IgD-negative memory B cell (primary cell): ENCODE measurements around the gene DNAH8. TPM values are rescaled to one million over a fixed set of nuclear protein-coding genes. Genes with fewer than 3 reads are reported as not detected.
"Not testable (repeated sequence)": the region's sequence is repeated elsewhere in the genome, so short reads cannot be mapped to it uniquely, and the experiment has no call there.

Source experiments
- H3K27ac Mint-ChIP-seq, 3 donors: one replicate each; pipeline ENCODE4 v1.8.0; 2020 to 2022; ENCODE audit warnings: mild to moderate bottlenecking in 3 of 3, mixed read lengths in 3 of 3, moderate library complexity in 1 of 3
- H3K27me3 Mint-ChIP-seq: one replicate; pipeline ENCODE4 v1.8.0; 2021; ENCODE audit warnings: mixed read lengths
- H3K36me3 Mint-ChIP-seq: one replicate; pipeline ENCODE4 v1.8.0; 2020; ENCODE audit warnings: mild to moderate bottlenecking, mixed read lengths
- H3K4me1 Mint-ChIP-seq, 3 donors: one replicate each; pipeline ENCODE4 v1.8.0; 2020 to 2022; ENCODE audit warnings: mixed read lengths in 3 of 3, mild to moderate bottlenecking in 1 of 3
- H3K4me3 Mint-ChIP-seq, 4 donors: one replicate each; pipeline ENCODE4 v1.8.0; 2020 to 2022; ENCODE audit warnings: mild to moderate bottlenecking in 4 of 4, mixed read lengths in 4 of 4, moderate library complexity in 3 of 4
- H3K9me3 Mint-ChIP-seq, 3 donors: one replicate each; pipeline ENCODE4 v1.8.0; 2020 to 2021; ENCODE audit warnings: mixed read lengths in 3 of 3, mild to moderate bottlenecking in 1 of 3
- polyA plus RNA-seq: library from polyadenylated mRNA; unstranded; fragments of 300-500 nt; fragmentation: Illumina TruSeq; gene quantifications from one replicate; pipeline ENCODE4 v1.2.3, GENCODE V29; 2021

The DNAH8 gene
- polyA plus RNA-seq, 1 donor from 2014 or later, result 0.94 TPM

- H3K27me3 Mint-ChIP-seq, result no peaks in the 10 kb centered on the region
- H3K9me3 Mint-ChIP-seq, result no peaks in the 10 kb centered on the region
- peak overlapping the region in 2 of 4 donors; percentile 24 to 91 for H3K4me3 Mint-ChIP-seq
- H3K27ac Mint-ChIP-seq, result peak overlapping the region; percentile 42 to 88 (median 83)
- H3K36me3 Mint-ChIP-seq, result peaks cover 2% of the 10 kb centered on the region
- peaks cover 21 to 35% (median 32%) of the 10 kb centered on the region in 3 donors for H3K4me1 Mint-ChIP-seq
Measured at GRCh38 chr6:38688579-38689087, 26.5 kb upstream of the DNAH8 start.

DNA sequence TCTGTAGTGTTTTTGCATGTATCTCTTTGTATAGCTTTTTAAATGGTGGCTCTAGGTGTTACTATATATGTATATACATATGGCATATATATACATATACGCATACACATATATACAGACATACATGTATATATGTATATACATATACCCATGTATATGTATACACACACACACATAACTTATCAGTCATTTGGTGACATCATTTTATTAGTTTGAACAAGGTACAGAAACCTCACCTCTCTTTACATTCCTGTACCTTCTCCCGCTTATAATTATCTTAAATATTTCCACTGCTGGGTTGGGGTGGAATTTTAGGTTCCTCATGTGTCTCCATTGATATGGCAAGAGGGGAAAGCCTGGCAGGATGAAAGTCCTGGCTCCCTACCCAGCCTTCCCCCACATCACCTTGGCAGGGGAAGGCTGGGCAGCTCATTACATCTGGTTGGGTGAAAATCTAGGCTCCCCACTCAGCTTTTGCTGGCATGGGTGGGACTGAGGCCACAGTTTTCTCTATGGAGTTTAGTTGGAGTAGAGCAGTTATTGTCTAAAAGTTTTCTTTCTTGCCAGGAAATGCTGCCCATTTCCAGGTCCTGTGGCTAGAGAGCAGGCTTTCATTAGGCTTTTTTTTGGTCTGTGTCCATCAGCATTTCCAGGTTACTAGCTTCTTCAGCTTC lies 19.7 kb upstream of the DNAH8 start:
- Mint-ChIP-seq H3K4me1 (peaks cover 22 to 40% (median 32%) of the 10 kb centered on the region in 3 donors), H3K36me3 (peaks cover 13% of the 10 kb centered on the region), H3K9me3 (peaks cover 0 to 9% (median 7%) of the 10 kb centered on the region in 3 donors)

GRCh38 chr6:38695933-38696332 lies 19.2 kb upstream of the DNAH8 start:
- peaks cover 22 to 42% (median 31%) of the 10 kb centered on the region in 3 donors for H3K4me1 Mint-ChIP-seq
- peaks cover 15% of the 10 kb centered on the region for H3K36me3 Mint-ChIP-seq
- H3K27me3 Mint-ChIP-seq, result no peaks in the 10 kb centered on the region
- peak overlapping the region in 2 of 3 donors; percentile 4 to 18 for H3K27ac Mint-ChIP-seq
- no peak overlapping the region for H3K4me3 Mint-ChIP-seq
- H3K9me3 Mint-ChIP-seq, result peaks cover 0 to 10% (median 8%) of the 10 kb centered on the region in 3 donors

More for the DNA sequence above, 19.7 kb upstream of the DNAH8 start:
- peak overlapping the region in 2 of 3 donors; percentile 4 to 9 for H3K27ac Mint-ChIP-seq
- H3K4me3 Mint-ChIP-seq, result no peak overlapping the region
- no peaks in the 10 kb centered on the region for H3K27me3 Mint-ChIP-seq

- Mint-ChIP-seq H3K27me3 (no peaks in the 10 kb centered on the region), H3K27ac (peak overlapping the region in 1 of 3 donors; percentile 18), H3K4me1 (peaks cover 22 to 42% (median 30%) of the 10 kb centered on the region in 3 donors), H3K4me3 (no peak overlapping the region), H3K36me3 (peaks cover 17% of the 10 kb centered on the region), H3K9me3 (peaks cover 0 to 10% (median 8%) of the 10 kb centered on the region in 3 donors)
Measured at GRCh38 chr6:38696345-38696744, 18.8 kb upstream of the DNAH8 start.

DNA sequence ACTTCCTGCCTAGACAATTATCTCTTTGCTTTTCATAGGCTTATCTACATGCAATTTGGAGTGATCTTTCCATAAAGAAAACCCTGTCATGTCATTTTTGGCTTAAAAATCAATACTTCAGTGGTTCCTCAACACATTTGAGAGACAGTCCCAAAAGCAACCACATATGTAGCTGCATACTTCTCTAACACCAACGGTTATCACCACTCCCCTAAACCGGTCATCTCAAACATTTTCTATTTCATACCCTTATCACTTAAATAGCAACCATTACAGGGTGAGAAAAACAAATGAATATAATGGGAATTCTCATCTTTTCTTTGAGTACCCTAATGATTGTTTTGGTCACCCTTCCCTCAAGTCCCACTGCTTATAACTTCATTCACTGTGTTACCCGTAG lies 17.3 kb upstream of the DNAH8 start:
- Mint-ChIP-seq H3K27me3 (no peaks in the 10 kb centered on the region), H3K36me3 (peaks cover 19% of the 10 kb centered on the region), H3K27ac (no peak overlapping the region), H3K4me1 (peaks cover 24 to 42% (median 39%) of the 10 kb centered on the region in 3 donors), H3K9me3 (peaks cover 0 to 10% (median 8%) of the 10 kb centered on the region in 3 donors), H3K4me3 (no peak overlapping the region)

- Mint-ChIP-seq H3K9me3 (peaks cover 0 to 10% (median 8%) of the 10 kb centered on the region in 3 donors), H3K36me3 (peaks cover 17% of the 10 kb centered on the region), H3K4me1 (peaks cover 21 to 41% (median 34%) of the 10 kb centered on the region in 3 donors), H3K4me3 (peak overlapping the region in 1 of 4 donors; percentile 65), H3K27ac (peak overlapping the region in 1 of 3 donors; percentile 53)
- H3K27me3 Mint-ChIP-seq, result not testable (repeated sequence)
Measured at GRCh38 chr6:38699702-38700101, 15.4 kb upstream of the DNAH8 start.

DNA sequence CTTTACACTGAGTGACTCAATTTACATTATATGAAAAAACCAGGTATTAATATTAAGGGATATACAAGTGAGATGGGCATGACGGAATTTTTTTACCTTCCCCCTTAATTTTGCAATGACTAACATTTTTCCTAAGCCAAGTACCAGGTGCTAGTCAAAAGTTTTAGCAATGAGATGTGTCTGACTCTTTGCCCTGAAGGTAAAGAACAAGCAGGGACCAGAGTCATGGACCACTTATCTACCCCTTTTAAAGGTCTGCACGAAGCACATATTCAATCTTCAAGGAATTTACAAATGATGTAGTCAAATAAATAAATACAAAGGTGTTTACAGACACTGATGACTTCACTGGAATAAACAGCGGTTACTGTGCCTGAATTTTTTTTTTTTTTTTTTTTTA lies 13.6 kb upstream of the DNAH8 start:
- H3K4me1 Mint-ChIP-seq, result peaks cover 15 to 30% (median 28%) of the 10 kb centered on the region in 3 donors

DNA sequence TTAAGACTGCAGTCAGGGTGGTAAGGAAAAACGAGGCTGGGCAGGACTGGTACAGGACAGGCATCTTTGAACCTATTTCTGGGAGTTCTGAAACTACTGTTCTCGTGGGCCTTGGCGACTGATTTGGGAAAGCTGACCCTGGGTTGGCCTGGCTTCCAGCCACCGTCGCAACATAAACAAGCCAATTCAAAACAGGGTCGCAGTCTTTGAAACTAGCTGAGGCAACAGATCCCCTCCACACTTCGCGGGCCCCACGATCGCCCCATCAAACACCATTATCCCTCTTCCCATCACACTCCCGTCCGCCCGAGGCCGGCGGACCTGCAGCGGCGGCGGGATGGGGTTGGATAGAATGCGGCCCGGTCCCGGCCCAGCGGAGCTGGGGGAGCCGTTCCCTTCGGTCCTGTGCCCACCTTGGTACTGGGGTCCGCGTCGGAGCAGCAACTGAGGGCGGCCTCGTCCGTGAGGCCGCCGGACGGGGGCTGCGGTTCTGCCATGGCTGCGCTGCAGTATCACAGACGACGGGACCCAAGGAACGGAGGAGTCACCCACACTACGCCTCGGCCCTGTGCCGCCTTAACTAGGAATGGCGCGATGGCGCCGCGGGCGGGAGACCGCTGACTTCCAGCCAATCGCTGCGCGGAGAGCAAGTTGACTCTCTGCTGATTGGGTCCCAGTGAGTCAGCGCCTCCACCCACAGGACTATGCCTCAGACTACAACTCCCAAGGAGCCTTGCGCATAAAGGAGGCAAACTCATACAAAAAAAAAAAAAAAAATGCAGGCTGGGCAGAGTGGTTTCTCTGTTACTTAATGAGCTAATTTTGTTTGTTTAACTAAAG lies 12.3 kb upstream of the DNAH8 start, which contains the start of gene GLO1:
TSS of gene GLO1 (minus strand) at position 588 of the 840 bp plus-strand sequence. CDS start at position 497, 91 bp downstream.
- peaks cover 15% of the 10 kb centered on the region for H3K36me3 Mint-ChIP-seq
- H3K27me3 Mint-ChIP-seq, result peaks cover 8% of the 10 kb centered on the region
- peak within 1 kb of the TSS; percentile 81 to 93 (median 89) for H3K27ac Mint-ChIP-seq
- peaks cover 13 to 27% (median 22%) of the 10 kb centered on the region in 3 donors for H3K4me1 Mint-ChIP-seq
- peak within 1 kb of the TSS; percentile 87 to 94 (median 90) for H3K4me3 Mint-ChIP-seq
- peaks cover 0 to 10% (median 10%) of the 10 kb centered on the region in 3 donors for H3K9me3 Mint-ChIP-seq

More for the DNA sequence above, 13.6 kb upstream of the DNAH8 start:
- H3K9me3 Mint-ChIP-seq, result peaks cover 0 to 10% (median 8%) of the 10 kb centered on the region in 3 donors
- peak overlapping the region in 2 of 3 donors; percentile 81 to 93 for H3K27ac Mint-ChIP-seq
- peaks cover 15% of the 10 kb centered on the region for H3K36me3 Mint-ChIP-seq
- peaks cover 6% of the 10 kb centered on the region for H3K27me3 Mint-ChIP-seq
- H3K4me3 Mint-ChIP-seq, result peak overlapping the region; percentile 40 to 94 (median 89)

GRCh38 chr6:38703949-38704590 lies 11.0 kb upstream of the DNAH8 start:
- Mint-ChIP-seq H3K36me3 (peaks cover 10% of the 10 kb centered on the region), H3K27ac (no peak overlapping the region), H3K4me3 (peak overlapping the region in 1 of 4 donors; percentile 21), H3K27me3 (peaks cover 8% of the 10 kb centered on the region), H3K4me1 (peaks cover 7 to 15% (median 14%) of the 10 kb centered on the region in 3 donors), H3K9me3 (peaks cover 0 to 10% (median 10%) of the 10 kb centered on the region in 3 donors)

GRCh38 chr6:38705924-38706323 lies 9.2 kb upstream of the DNAH8 start:
- Mint-ChIP-seq H3K36me3 (peaks cover 4% of the 10 kb centered on the region), H3K27ac (no peak overlapping the region), H3K4me1 (peaks cover 5 to 11% (median 6%) of the 10 kb centered on the region in 3 donors), H3K27me3 (peaks cover 8% of the 10 kb centered on the region), H3K4me3 (no peak overlapping the region), H3K9me3 (peaks cover 0 to 2% (median 0%) of the 10 kb centered on the region in 3 donors)

DNA sequence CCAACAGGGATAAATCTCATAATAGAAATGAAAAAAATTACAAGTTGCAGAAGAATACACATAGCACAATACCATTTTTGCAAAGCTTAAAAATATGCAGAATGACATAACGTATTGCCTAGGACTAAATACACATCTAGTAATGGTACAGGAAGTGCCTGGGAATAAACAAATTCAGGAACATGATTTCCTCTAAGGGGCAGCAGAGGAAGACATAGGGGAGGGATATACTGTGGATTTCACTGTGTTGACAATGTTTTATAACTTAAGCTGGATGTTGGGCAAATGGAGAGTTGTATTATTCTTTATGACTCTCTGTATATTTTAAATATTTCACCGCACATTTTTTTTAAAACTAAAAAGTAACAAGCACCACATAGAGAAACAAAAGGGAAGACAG lies 6.6 kb upstream of the DNAH8 start:
- Mint-ChIP-seq H3K27ac (no peak overlapping the region), H3K4me3 (no peak overlapping the region), H3K27me3 (peaks cover 8% of the 10 kb centered on the region), H3K4me1 (no peaks in the 10 kb centered on the region), H3K9me3 (peaks cover 0 to 2% (median 0%) of the 10 kb centered on the region in 3 donors), H3K36me3 (no peaks in the 10 kb centered on the region)

DNA sequence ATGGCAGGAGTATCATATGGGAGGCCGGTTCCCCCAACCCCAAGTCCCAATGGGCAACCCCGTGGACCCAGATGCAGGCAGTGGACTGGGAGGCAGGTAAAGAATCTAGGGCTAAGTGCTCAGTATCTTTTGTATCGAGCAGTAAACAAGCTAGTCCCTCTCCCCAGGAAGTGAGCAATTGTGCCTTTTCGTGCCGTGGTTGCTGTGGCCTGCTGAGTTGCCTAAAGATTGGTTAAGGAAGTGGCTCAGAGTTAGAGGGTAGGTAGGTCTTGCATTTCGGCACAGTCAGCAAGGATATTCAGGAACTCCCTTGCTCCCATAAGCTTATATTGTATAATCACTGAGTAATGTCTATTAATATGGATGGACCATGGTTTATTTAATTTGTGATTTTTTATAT lies 1.3 kb upstream of the DNAH8 start:
- H3K4me3 Mint-ChIP-seq, result peak overlapping the region in 2 of 4 donors; percentile 11 to 55
- H3K36me3 Mint-ChIP-seq, result no peaks in the 10 kb centered on the region
- no peak overlapping the region for H3K27ac Mint-ChIP-seq
- H3K9me3 Mint-ChIP-seq, result no peaks in the 10 kb centered on the region
- peaks cover 2 to 5% (median 5%) of the 10 kb centered on the region in 3 donors for H3K4me1 Mint-ChIP-seq
- H3K27me3 Mint-ChIP-seq, result peaks cover 17% of the 10 kb centered on the region

GRCh38 chr6:38714239-38715015 lies 684 bp upstream of the DNAH8 start:
- Mint-ChIP-seq H3K4me3 (peak overlapping the region in 3 of 4 donors; percentile 72 to 90 (median 82)), H3K27me3 (peaks cover 17% of the 10 kb centered on the region), H3K4me1 (peaks cover 2 to 5% (median 5%) of the 10 kb centered on the region in 3 donors), H3K36me3 (no peaks in the 10 kb centered on the region), H3K9me3 (no peaks in the 10 kb centered on the region), H3K27ac (no peak overlapping the region)
